SK-N-SH treated with all-trans-retinoic acid at 6 μM for 48 hours (cell line): ENCODE results near the gene MPDU1.

Experiments used
- ATAC-seq: fragments of 200-7000 bp; cut with Tn5 transposase; 3 replicates; pipeline ENCODE4 v1.9.1; 2020; ENCODE audit warnings: mild to moderate bottlenecking, moderate library complexity
- ARNTL ChIP-seq: fragments of 450-650 bp; formaldehyde crosslinking; IDR thresholded peaks from 2 replicates; pipeline ENCODE4 v1.5.0; 2020; ENCODE audit warnings: low read depth, mild to moderate bottlenecking, moderate library complexity, borderline replicate concordance
- CREB5 ChIP-seq: fragments of 250-450 bp; sonication (Bioruptor Pico); IDR thresholded peaks from 2 replicates; pipeline ENCODE4 v1.5.1; 2020; ENCODE audit warnings: low read depth, mild to moderate bottlenecking, moderate library complexity
- CSDC2 ChIP-seq: fragments of 250-450 bp; sonication (Bioruptor Pico); IDR thresholded peaks from 2 replicates; pipeline ENCODE4 v1.5.0; 2020; ENCODE audit warnings: mild to moderate bottlenecking, moderate library complexity
- ESRRG ChIP-seq: fragments of 250-450 bp; sonication (Bioruptor Pico); IDR thresholded peaks from 2 replicates; pipeline ENCODE4 v1.6.1; 2021; ENCODE audit warnings: mild to moderate bottlenecking
- GLIS3 ChIP-seq: fragments of 250-450 bp; sonication (Bioruptor Pico); IDR thresholded peaks from 2 replicates; pipeline ENCODE4 v1.5.0; 2020; ENCODE audit warnings: mild to moderate bottlenecking, moderate library complexity
- PATZ1 ChIP-seq: fragments of 250-450 bp; sonication (Bioruptor Pico); IDR thresholded peaks from 2 replicates; pipeline ENCODE4 v1.8.0; 2020; ENCODE audit warnings: mild to moderate bottlenecking, moderate library complexity, borderline replicate concordance
- PPARA ChIP-seq: fragments of 250-450 bp; sonication (Bioruptor Pico); IDR thresholded peaks from 2 replicates; pipeline ENCODE4 v1.5.0; 2020; ENCODE audit warnings: mild to moderate bottlenecking, borderline replicate concordance
- RARB ChIP-seq: fragments of 250-450 bp; sonication (Bioruptor Pico); IDR thresholded peaks from 2 replicates; pipeline ENCODE4 v1.8.0; 2021; ENCODE audit warnings: mild to moderate bottlenecking, moderate library complexity
- TCF4 ChIP-seq: fragments of 250-450 bp; sonication (Bioruptor Pico); IDR thresholded peaks from 2 replicates; pipeline ENCODE4 v1.8.0; 2021; ENCODE audit warnings: mild to moderate bottlenecking, moderate library complexity, borderline replicate concordance
- ZC3H10 ChIP-seq: fragments of 250-450 bp; sonication (Bioruptor Pico); IDR thresholded peaks from 2 replicates; pipeline ENCODE4 v1.5.1; 2021; ENCODE audit warnings: mild to moderate bottlenecking, moderate library complexity
- ZFP3 ChIP-seq: fragments of 250-450 bp; sonication (Bioruptor Pico); IDR thresholded peaks from 2 replicates; pipeline ENCODE4 v1.5.0; 2020; ENCODE audit warnings: mild to moderate bottlenecking, moderate library complexity
- ZFP30 ChIP-seq: fragments of 450-650 bp; formaldehyde crosslinking; IDR thresholded peaks from 2 replicates; pipeline ENCODE4 v1.5.0; 2022; ENCODE audit warnings: mild to moderate bottlenecking, moderate library complexity
- ZNF565 ChIP-seq: fragments of 450-650 bp; formaldehyde crosslinking; conservative IDR thresholded peaks from 2 replicates; pipeline ENCODE4 v1.5.0; 2020; ENCODE audit warnings: low read depth, mild to moderate bottlenecking, moderate library complexity
- ZNF70 ChIP-seq: fragments of 450-650 bp; formaldehyde crosslinking; IDR thresholded peaks from 2 replicates; pipeline ENCODE4 v1.5.0; 2020; ENCODE audit warnings: mild to moderate bottlenecking, moderate library complexity
- ZNF8 ChIP-seq: fragments of 450-650 bp; formaldehyde crosslinking; IDR thresholded peaks from 2 replicates; pipeline ENCODE4 v1.5.0; 2020; ENCODE audit warnings: mild to moderate bottlenecking, moderate library complexity
- TF ChIP-seq, protein P1 (sequence below): fragments of 250-450 bp; sonication (Bioruptor Pico); IDR thresholded peaks from 2 replicates; pipeline ENCODE4 v1.5.1; 2021; ENCODE audit warnings: mild to moderate bottlenecking, moderate library complexity
- TF ChIP-seq, protein P2 (sequence below): fragments of 250-450 bp; sonication (Bioruptor Pico); IDR thresholded peaks from 2 replicates; pipeline ENCODE4 v1.5.0; 2020; ENCODE audit warnings: mild to moderate bottlenecking, moderate library complexity
- TF ChIP-seq, protein P3 (sequence below): fragments of 250-450 bp; sonication (Bioruptor Pico); IDR thresholded peaks from 2 replicates; pipeline ENCODE4 v1.8.0; 2021; ENCODE audit warnings: low read depth, mild to moderate bottlenecking, moderate library complexity, borderline replicate concordance

Gene MPDU1

DNA sequence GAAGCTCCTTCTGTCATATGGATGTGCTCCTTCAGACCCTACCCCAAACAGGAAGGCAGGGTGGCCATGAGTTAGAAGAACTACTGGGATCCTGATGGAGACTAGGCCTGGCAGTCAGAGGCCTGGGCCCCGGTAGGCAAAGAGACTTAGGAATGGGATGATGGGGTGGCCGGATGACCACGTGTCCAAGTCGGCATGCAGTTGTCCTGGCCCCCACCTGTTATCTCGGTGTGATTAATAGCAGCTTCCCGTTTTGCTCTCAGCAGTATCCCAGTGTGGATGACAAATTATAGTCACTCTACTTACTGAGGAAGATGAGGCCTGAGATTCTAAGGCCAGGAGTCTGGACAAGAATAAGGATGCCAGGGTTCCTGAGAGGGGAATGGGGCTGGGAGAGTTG, 33.3 kb upstream of the MPDU1 start:
- TF ChIP-seq, protein P1, sequence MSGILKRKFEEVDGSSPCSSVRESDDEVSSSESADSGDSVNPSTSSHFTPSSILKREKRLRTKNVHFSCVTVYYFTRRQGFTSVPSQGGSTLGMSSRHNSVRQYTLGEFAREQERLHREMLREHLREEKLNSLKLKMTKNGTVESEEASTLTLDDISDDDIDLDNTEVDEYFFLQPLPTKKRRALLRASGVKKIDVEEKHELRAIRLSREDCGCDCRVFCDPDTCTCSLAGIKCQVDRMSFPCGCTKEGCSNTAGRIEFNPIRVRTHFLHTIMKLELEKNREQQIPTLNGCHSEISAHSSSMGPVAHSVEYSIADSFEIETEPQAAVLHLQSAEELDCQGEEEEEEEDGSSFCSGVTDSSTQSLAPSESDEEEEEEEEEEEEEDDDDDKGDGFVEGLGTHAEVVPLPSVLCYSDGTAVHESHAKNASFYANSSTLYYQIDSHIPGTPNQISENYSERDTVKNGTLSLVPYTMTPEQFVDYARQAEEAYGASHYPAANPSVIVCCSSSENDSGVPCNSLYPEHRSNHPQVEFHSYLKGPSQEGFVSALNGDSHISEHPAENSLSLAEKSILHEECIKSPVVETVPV: no peak
- TF ChIP-seq ESRRG (CRISPR knock-in tag) (no peak), GLIS3 (CRISPR knock-in tag) (no peak), PPARA (CRISPR knock-in tag) (no peak), ZNF70 (CRISPR knock-in tag) (no peak), ZC3H10 (CRISPR knock-in tag) (no peak), ZFP30 (CRISPR knock-in tag) (no peak), RARB (CRISPR knock-in tag) (no peak), CREB5 (CRISPR knock-in tag) (no peak), ARNTL (CRISPR knock-in tag) (no peak), TCF4 (no peak), ZNF8 (CRISPR knock-in tag) (no peak)
- TF ChIP-seq, protein P2, sequence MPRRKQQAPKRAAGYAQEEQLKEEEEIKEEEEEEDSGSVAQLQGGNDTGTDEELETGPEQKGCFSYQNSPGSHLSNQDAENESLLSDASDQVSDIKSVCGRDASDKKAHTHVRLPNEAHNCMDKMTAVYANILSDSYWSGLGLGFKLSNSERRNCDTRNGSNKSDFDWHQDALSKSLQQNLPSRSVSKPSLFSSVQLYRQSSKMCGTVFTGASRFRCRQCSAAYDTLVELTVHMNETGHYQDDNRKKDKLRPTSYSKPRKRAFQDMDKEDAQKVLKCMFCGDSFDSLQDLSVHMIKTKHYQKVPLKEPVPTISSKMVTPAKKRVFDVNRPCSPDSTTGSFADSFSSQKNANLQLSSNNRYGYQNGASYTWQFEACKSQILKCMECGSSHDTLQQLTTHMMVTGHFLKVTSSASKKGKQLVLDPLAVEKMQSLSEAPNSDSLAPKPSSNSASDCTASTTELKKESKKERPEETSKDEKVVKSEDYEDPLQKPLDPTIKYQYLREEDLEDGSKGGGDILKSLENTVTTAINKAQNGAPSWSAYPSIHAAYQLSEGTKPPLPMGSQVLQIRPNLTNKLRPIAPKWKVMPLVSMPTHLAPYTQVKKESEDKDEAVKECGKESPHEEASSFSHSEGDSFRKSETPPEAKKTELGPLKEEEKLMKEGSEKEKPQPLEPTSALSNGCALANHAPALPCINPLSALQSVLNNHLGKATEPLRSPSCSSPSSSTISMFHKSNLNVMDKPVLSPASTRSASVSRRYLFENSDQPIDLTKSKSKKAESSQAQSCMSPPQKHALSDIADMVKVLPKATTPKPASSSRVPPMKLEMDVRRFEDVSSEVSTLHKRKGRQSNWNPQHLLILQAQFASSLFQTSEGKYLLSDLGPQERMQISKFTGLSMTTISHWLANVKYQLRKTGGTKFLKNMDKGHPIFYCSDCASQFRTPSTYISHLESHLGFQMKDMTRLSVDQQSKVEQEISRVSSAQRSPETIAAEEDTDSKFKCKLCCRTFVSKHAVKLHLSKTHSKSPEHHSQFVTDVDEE (CRISPR knock-in tag): no peak
- TF ChIP-seq, protein P3, sequence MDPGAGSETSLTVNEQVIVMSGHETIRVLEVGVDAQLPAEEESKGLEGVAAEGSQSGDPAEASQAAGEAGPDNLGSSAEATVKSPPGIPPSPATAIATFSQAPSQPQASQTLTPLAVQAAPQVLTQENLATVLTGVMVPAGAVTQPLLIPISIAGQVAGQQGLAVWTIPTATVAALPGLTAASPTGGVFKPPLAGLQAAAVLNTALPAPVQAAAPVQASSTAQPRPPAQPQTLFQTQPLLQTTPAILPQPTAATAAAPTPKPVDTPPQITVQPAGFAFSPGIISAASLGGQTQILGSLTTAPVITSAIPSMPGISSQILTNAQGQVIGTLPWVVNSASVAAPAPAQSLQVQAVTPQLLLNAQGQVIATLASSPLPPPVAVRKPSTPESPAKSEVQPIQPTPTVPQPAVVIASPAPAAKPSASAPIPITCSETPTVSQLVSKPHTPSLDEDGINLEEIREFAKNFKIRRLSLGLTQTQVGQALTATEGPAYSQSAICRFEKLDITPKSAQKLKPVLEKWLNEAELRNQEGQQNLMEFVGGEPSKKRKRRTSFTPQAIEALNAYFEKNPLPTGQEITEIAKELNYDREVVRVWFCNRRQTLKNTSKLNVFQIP (CRISPR knock-in tag): no peak
- TF ChIP-seq, all 23 proteins: peak for 0
- ATAC-seq: no peak

DNA sequence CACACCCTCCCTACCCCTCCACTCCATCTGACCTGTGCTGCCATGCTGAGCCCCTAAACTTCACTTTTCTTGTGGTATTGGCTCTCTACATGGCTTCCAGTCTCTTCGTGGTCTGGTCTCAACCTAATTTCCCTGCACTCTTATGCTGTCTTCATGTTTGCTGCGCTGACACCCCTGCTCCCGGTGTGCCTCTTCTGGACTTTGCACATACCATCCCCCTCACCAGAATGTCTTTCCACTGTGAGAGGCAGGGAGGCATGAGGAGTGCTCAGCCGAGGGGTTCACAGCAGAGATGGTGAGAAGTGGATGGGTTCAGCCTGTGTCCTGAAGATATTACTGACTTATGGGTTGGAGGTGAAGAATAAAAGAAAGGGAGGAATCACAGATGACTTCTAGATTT, 32.3 kb upstream of the MPDU1 start:
- TF ChIP-seq ARNTL (CRISPR knock-in tag): no peak
- no peak for TF ChIP-seq CREB5 (CRISPR knock-in tag)
- TF ChIP-seq TCF4: no peak
- TF ChIP-seq ZFP3 (CRISPR knock-in tag): no peak
- TF ChIP-seq, protein P2 (CRISPR knock-in tag): no peak
- TF ChIP-seq ZNF565 (CRISPR knock-in tag): no peak
- TF ChIP-seq PATZ1 (CRISPR knock-in tag): no peak
- no peak for TF ChIP-seq CSDC2 (CRISPR knock-in tag)
- no peak for ATAC-seq
